G401.6 (cell line): Measurements from ENCODE around the gene CCR5.
"Not testable (repeated sequence)": the region's sequence is repeated elsewhere in the genome, so short reads cannot be mapped to it uniquely, and the experiment has no call there.

Source experiments
- FAIRE-seq: peaks from 2 replicates; lab custom pipeline; 2012; peaks lifted over from hg19 to GRCh38; lab: Jason Lieb, UNC

Gene CCR5

GRCh38 chr3:46370839-46371518 lies at the start of gene CCR5:
Gene CCR5, plus strand, starts transcription at chr3:46370946. Its CDS starts 1,957 bp downstream, at chr3:46372903.
- no peak for FAIRE-seq

GRCh38 chr3:46321461-46322104 lies 49.2 kb upstream of the CCR5 start:
- no peak for FAIRE-seq

GRCh38 chr3:46324036-46324435 lies 46.7 kb upstream of the CCR5 start:
- no peak for FAIRE-seq

- no peak for FAIRE-seq
Measured at GRCh38 chr3:46325645-46326300, 45.0 kb upstream of the CCR5 start.

- not testable (repeated sequence) for FAIRE-seq
Measured at GRCh38 chr3:46330676-46331075, 40.1 kb upstream of the CCR5 start.

GRCh38 chr3:46334741-46335478 lies 35.8 kb upstream of the CCR5 start:
- FAIRE-seq, result no peak

- FAIRE-seq, result no peak
Measured at GRCh38 chr3:46335541-46335940, 35.2 kb upstream of the CCR5 start.

GRCh38 chr3:46337911-46338310 lies 32.8 kb upstream of the CCR5 start:
- no peak for FAIRE-seq

- FAIRE-seq, result no peak
Measured at GRCh38 chr3:46338840-46339239, 31.9 kb upstream of the CCR5 start.

GRCh38 chr3:46344476-46344875 lies 26.3 kb upstream of the CCR5 start:
- no peak for FAIRE-seq

GRCh38 chr3:46348823-46349482 lies 21.8 kb upstream of the CCR5 start:
- no peak for FAIRE-seq

GRCh38 chr3:46349484-46350261 lies 21.1 kb upstream of the CCR5 start:
- no peak for FAIRE-seq

- FAIRE-seq, result no peak
Measured at GRCh38 chr3:46350262-46350565, 20.5 kb upstream of the CCR5 start.

GRCh38 chr3:46351646-46352045 lies 19.1 kb upstream of the CCR5 start:
- no peak for FAIRE-seq

- FAIRE-seq, result no peak
Measured at GRCh38 chr3:46353090-46353489, 17.7 kb upstream of the CCR5 start.

GRCh38 chr3:46353647-46354410 lies 16.9 kb upstream of the CCR5 start, which contains the start of gene CCR2:
Gene CCR2, plus strand, starts transcription at chr3:46354111. Its CDS starts 3,417 bp downstream, at chr3:46357528.
- FAIRE-seq, result no peak

GRCh38 chr3:46354478-46354877 lies 16.3 kb upstream of the CCR5 start:
- FAIRE-seq, result no peak

- FAIRE-seq, result no peak
Measured at GRCh38 chr3:46354984-46355383, 15.8 kb upstream of the CCR5 start.

GRCh38 chr3:46356276-46356675 lies 14.5 kb upstream of the CCR5 start:
- FAIRE-seq, result no peak

- no peak for FAIRE-seq
Measured at GRCh38 chr3:46356909-46357308, 13.8 kb upstream of the CCR5 start.

- no peak for FAIRE-seq
Measured at GRCh38 chr3:46358466-46358865, 12.3 kb upstream of the CCR5 start.
